ENCODE measurements around the gene KLF14.
"Not testable (repeated sequence)": the region's sequence is repeated elsewhere in the genome, so short reads cannot be mapped to it uniquely, and the experiment has no call there.

KLF14 gene

DNA sequence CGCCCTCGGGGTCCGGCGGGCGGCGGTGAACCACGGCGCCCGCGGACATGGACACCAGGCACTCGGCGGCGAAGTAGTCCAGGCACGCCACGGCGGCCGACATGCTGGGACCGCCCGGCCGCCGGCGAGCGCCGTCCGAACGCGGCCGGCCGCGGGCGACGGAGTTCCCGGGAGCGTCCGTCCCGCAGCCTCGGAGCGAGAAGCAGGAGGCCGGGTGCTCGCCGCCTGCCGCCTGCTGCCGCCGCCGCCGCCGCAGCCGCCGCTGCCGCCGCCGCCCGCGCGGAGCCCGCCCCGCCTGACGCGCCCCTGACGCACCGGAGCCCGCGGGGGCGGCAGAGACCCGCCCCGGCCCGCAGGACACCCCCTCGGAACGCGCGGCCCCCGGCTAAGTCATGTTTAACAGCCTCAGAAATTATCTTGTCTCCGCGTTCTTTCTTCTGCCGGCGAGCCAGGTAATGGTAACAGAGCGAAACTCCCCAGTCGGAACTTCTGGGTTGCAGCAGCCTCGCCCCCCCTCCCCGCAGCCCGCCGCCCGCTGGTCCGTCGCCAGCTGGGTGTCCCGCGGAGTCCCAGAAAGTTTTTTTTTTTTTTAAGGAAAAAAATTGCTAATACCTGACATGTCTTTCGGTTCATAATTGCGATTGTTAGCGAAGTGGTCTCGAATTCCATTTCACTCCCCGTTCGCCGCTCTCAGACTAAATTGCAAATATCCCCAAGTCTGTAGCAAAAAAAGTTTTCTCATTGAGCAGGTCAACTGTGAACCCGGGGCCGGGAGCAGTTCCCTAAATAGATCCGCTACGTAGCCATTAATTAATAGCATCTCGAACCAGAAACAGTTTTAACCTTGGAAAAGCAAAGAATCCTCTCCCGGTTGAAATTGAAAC, at the start of gene KLF14:
KLF14 (minus strand) TSS at position 277 of the 884 bp plus-strand sequence; CDS start at position 103, 174 bp downstream.
- peak; percentile 66 for DNase-seq (ENCODE audit: low read depth, low spot score)

DNA sequence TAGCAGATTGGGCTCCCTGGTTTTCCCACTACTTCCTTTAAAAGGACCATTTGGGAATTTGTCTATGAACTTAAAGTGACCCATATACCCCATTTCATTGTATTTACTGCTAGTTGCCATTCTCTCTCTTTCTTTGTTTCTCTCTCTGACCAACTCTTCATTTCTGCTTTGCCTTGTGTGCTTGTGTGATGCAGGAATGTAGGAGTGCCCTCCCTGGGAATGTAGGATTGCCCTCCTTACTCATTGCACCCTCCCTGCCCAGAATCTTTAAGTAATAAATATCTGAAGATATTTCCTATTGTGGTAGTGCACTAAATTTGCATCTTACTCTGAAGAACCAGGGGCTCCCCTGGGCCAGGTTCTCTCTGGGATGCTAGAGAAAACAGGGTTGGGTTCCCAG, 47.3 kb upstream of the KLF14 start:
- DNase-seq (ENCODE audit: low read depth, low spot score): no peak

DNA sequence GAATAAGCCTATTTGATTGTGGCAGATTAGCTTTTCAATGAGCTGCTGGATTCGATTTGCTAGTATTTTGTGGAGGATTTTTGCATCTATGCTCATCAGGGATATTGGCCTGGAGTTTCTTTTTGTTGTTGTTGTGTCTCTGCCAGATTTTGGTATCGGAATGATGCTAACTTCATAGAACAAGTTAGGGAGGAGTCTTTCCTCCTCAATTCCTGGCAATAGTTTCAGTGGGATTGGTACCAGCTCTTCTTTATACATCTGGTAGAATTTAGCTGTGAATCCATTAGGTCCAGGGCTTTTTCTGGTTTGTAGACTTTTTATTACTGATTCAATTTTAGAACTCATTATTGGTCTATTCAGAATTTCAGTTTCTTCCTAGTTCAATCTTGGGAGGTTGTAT, 43.4 kb upstream of the KLF14 start:
- DNase-seq (ENCODE audit: low read depth, low spot score): no peak

DNA sequence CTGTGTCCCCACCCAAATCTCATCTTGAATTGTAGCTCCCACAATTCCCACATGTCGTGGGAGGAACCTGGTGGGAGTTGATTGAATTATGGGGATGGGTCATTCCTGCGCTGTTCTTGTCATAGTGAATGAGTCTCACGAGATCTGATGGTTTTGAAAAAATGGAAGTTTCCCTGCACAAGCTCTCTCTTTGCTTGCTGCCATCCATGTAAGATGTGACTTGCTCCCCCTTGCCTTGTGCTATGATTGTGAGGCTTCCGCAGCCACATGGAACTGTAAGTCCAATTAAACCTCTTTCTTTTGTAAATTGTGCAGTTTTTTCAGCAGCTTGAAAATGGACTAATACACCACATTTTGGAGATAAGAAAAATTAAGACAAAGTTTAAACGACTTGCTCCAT, 38.4 kb upstream of the KLF14 start:
- DNase-seq (ENCODE audit: low read depth, low spot score): not testable (repeated sequence)

DNA sequence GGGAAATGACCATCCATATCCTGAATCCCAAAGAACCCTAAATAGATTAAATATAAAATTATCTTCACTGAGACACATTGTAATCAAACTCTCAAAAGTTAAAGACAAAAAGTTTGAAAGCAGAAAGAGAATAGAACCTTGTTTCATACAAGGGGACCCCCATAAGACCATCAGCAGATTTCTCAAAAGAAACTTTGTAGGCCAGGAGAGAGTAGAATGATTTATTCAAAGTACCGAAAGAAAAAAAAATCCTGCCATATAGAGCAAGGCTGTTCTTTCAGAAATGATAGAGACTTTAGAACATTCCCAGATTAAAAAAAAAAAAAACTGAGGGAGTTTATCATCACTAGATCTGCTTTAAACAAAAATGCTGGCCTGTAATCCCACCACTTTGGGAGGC, 34.8 kb upstream of the KLF14 start:
- no peak for DNase-seq (ENCODE audit: low read depth, low spot score)

DNA sequence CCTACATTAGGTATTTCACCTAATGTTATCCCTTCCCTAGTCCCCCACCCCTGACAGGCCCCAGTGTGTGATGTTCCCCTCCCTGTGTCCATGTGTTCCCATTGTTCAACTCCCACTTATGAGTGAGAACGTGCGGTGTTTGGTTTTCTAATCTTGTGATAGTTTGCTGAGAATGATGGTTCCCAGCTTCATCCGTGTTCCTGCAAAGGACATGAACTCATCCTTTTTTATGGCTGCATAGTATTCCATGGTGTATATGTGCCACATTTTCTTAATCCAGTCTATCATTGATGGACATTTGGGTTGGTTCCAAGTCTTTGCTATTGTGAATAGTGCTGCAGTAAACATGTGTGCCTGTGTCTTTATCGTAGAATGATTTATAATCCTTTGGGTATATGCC, 30.6 kb upstream of the KLF14 start:
- not testable (repeated sequence) for DNase-seq (ENCODE audit: low read depth, low spot score)

DNA sequence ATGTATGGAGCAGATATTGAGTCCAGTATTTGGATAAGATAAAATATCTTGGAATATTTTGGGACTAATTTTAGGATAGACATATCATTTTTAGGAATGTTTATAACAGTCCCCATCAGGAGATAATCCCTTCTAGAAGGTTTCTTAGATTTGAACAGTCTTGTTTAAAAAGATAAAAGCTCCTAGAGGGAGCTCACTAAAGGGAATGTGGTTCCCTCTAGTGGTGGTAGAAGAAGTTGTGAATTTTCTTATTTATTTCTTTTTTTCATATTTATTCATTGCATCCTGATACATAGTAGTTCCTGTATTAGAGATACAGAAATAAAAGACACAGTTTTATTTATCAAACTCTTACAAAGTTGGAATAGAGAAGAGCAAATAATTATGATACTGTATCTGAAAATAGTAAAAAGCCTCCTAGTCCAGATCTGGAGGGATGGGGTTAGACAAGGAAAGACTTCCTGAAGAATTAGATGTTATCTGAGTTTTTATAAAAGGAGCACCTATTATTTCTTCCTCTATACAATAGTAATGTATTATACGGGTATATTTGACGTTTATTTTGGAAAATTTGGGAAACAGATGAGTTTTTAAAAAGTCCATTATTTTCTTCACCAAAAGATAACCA, 24.5 kb upstream of the KLF14 start:
- DNase-seq (ENCODE audit: low read depth, low spot score): peak; percentile 65

DNA sequence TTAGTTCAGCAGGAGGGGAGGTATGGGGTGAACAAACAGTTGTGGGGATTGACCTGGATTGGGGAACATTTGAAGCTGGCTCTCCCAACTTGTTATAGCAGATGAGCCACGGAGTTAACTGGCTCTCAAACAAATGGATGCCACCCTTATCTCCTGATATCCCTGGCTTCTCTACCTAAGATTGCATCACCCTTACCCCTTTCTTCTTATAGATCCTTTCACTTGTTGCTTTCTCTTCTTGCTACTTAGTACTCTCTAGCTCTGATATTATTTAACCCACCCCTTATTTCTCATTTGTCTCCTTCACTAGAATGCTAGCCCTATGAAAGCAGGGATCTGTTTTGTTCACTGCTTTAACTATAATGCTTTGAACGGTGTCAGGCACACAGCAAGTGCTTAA, 22.3 kb upstream of the KLF14 start:
- DNase-seq (ENCODE audit: low read depth, low spot score): no peak

DNA sequence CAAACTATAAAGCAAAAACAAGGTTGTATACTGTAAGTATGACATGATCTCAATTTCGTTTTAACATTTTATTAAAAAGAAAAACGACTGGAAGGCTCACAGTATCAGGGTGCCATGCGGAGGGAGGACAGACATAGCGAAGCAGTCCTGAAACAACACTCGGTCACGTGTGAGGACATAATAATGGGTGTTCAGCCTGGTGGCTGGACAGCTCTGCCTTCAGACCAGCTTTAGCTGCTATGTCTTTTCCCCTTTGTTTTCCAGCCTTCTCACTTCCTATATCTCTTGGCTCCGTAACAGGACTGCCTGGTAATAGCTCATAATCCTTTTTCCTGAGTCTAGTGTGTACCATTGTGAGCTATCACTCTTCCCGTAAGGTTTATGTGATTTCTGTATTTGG, 18.4 kb upstream of the KLF14 start:
- DNase-seq (ENCODE audit: low read depth, low spot score): no peak

DNA sequence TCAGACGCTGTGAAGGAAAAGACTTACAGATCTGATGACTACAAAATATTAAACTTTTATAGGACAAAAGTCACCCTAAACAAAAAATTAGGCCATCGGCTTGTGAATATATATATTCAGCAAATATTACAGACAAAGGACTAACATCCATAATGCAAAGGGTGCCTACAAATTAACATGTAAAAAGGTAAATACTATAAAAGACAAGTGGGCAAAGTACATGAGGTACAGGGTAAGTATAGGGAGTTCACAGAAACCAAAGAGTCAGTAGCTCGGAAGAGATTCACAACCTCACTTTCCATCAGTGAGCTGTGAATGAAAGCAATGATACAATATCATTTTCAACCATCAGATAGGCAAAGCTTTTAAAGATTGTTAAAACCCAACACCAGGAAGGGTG, 16.7 kb upstream of the KLF14 start:
- no peak for DNase-seq (ENCODE audit: low read depth, low spot score)

DNA sequence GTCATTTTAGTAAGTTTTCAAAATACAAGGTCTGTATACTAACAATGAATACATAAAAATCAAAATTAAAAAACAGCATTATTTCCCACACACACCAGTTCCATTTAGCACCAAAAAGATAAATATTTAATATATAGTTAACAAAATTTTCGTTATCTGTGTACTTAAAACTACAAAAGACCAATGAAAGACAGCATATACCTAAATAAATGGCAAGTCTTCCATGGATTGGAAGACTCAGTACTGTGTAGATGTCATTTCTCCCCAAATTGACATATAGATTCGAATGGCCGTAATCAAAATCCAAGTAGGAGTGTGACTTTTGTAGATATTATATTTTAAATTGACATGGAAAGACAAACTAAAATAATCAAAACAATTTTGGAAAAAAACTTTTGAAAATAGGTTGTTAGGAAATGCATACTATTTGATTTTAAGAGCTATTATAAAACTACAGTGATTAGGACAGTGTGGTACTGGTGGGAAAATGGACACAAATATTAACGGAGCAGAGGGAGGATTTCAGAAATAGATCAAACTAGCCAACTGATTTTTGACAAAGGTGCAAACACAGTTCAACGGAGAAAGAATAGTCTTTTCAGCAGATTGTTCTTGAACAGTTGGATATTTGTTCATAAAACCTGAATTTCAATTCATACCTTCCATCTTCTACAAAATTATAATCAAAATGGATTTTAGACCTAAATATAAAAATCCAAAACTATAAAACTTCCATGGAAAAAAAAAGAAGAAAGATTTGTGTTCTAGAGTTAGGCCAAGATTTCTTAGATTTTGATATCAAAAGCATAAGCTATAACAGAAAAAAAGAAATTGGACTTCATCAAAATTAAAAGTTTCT, 14.8 kb upstream of the KLF14 start:
- no peak for DNase-seq (ENCODE audit: low read depth, low spot score)

DNA sequence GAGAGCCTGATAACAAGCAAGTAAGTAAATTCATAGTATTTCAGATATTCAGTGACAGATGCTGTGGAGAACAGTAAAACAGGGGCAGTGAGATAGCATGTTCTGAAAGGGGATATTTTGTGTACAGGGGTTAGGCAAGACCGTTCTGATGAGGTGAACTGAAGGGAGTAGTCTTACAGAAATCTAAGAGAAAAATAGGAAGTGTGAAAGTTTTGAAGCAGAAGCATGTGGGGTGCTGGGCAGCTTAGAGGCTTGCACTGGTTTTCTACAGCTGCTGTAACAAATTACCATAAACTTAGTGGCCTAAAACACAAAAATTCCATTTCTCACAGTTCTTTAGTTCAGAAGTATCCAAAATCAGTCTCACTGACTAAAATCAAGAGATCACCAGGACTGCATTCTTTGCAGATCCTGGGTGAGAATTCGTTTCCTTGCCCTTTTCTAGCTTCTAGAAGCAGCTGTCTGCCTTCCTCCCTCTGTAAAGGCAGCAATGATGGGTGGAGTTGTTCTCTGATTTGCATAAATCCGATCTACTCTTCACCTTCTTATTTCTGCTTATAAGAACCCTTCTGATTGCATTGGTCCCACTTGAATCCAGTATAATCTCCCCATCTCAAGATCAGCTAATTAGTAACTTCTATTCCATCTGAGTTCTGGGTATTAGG, 7.5 kb upstream of the KLF14 start:
- no peak for DNase-seq (ENCODE audit: low read depth, low spot score)

DNA sequence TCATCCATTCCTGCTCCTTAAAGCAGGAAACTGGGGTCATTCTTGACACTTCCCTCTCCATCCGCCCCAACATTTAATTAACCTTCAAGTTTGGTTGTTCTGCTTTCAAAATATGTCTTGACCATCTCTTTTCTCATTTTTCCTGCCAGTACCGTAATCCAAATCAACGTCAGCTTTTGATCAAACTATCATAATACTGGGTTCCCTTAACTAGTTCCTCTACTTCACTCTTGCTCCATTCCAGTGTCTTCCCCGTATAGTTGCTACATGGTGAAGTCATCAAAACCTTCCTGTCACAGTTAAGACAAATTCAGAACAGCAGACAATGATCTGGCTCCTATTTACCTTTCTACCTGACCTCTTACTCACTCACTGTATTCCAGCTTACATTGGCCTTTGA, 6.6 kb upstream of the KLF14 start:
- no peak for DNase-seq (ENCODE audit: low read depth, low spot score)

DNA sequence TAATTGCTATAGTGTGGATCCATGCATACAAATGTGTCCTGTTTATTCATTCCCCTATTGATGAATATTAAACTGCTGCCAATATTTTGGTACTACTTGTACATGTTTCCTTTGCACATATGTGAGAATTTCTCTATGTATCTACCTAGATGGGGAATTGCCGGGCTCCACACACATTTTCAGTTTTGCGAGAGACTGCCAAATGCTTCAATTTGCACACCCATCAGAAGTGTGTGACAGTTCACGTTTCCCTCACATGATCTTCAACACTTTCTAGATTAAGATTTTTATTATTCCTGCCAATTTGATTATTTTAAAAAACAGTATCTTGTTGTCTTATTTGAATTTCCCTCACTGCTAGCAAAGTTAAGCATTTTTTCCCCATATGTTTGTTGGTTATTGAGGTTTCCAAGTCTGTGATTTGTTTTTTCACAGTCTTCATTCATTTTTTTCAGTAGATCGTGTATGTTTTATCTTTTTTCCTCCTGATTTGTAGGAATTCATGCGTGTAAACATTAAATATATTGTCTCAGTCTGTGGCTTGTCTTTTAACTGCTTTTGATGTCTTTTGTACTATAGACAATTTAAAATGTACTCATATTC, 2.4 kb upstream of the KLF14 start:
- DNase-seq (ENCODE audit: low read depth, low spot score): no peak

DNA sequence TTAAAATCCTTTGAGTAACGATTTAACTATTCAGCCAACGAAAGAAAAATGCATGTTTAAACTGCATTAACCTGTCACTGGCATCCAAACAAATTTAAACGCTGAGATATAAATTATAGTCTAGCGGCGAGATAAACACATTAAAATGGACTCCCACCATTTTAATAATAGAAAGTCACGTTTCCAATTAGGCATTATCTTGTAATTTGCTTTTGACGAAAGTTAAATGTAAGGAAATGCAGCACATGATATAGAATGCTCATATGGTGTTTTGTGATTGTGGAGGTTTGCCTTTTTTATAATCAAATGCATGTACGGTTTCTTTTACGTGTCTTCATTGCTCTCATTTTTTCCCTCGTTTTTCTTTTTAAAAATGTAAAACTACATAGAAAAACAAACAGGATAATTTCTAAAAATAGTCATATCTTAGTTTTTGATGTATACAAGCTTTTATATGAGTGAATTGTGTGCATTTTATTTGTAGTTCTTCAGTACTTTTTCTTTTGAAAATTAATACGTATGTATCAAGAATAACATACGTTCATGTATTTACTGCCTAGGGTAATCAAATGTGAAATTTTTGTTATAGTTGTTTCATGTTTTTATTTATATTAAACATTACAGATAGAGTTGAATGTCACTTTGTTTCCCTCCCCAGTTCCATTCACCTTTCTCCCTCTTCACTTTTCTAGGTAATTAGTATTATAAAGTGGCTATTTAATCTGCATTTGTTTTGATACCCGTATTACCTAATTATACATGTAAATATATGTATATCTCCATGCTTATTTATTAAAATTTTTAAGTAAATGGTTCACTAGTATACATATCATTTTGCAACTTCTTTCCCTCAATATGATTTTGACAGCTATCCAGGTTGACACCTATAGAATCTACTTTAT, 1.1 kb upstream of the KLF14 start:
- DNase-seq (ENCODE audit: low read depth, low spot score): no peak

DNA sequence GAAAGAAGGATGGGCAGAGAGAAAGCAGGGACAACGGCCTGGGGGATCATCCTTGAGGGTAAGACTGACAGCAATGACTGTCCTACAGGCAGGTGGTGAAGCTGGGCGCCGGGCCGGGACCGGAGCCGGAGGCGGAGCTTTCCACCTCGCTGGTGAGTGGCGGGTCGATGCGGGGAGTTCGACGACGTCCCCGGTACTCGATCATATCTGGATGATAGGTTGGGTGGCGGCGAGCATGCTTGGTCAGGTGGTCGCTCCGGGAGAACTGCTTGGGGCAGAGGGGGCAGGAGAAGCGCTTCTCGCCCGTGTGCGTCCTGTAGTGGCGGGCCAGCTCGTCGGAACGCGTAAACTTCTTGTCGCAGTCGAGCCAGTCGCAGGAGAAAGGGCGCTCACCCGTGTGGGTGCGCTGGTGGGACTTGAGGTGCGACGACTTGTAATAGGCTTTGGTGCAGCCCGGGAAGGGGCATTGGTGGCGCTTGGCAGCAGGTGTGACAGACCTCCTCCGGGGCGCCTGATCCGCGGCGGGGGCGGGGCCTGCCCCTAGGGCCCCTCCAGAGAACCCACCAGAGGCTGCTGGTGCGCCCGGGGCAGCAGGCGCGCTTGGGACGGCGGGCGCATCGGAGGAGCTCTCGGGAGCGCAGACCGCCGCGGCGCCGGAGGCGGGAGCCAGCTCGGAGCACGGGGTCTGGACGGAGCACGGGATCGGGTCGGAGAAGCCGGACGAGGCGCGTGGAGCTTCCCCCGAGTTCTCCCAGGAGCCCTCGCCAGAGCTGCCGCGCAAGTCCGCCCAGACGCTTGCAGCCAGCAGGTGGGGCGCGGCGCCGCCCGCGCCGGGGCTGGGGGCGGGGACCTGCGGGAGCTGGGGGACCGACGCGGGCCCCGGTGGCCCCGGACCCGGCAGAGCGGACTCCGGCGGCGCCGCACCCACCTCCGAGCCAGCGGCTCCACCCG, 752 bp downstream of the KLF14 start:
- DNase-seq (ENCODE audit: low read depth, low spot score): no peak

DNA sequence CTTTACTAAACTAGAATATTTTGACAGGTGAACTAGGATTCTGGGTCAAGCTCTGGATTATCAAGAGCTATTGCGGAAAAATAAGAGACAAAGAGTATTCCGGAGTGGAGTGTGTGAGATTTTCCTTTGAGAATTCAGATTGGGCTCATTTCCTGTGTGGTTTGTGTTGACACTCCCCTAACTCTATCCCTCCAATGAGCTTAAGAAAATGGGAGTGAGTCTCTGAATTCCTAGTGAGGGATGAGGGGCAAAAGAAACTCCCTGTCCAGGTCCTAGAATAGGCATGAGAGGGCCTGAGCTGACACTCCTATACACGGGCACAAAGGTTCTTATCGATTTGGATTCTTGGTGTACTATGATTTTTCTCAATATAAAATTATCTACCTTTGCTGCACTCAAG, 10.2 kb downstream of the KLF14 start:
- no peak for DNase-seq (ENCODE audit: low read depth, low spot score)

DNA sequence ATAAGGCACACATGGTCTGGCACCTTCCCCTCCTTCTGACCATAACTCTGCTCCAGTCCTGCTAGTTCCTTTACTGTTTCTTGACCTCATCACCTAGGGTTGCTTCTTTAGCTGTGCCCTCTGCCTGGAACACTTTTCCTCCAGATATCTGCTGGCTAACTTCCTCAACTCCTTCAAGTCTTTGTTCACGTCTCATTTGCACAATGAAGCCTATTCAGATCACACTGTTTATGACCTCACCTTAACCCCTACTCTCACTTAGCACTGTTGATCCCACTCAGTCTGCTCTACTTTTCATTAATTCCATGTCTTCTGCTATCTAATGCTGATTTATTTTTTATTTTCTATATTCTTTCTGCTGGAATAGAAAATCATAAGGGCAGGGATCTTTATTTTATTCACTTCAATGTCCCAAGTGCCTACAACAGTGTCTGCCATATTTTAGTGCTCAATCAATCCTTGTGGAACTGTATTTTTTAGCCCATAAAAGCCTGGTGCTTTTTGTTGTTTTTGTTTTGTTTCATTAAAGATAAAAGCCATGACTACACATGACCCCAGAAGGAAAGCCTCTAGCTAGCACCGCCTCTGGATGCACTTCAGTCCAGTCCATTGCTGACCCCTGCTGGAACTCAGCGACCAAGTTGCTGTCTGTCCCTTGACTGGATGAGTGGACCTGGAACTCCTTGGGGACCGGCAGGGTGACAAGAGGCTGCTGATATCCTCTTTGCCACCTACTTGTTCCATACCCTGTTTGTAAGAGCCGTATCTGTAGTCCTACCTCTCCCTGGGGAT, 12.3 kb downstream of the KLF14 start:
- peak; percentile 85 for DNase-seq (ENCODE audit: low read depth, low spot score)

Measured in astrocyte of the hippocampus (primary cell).